Measurements from ENCODE around the gene KIR2DL3. TPM values are rescaled to one million over a fixed set of nuclear protein-coding genes. Genes with fewer than 3 reads are reported as not detected.

The KIR2DL3 gene
- total and polyA plus RNA-seq, 2 of the 4 experiments (the other 2 are of a cell fraction): not detected

DNA sequence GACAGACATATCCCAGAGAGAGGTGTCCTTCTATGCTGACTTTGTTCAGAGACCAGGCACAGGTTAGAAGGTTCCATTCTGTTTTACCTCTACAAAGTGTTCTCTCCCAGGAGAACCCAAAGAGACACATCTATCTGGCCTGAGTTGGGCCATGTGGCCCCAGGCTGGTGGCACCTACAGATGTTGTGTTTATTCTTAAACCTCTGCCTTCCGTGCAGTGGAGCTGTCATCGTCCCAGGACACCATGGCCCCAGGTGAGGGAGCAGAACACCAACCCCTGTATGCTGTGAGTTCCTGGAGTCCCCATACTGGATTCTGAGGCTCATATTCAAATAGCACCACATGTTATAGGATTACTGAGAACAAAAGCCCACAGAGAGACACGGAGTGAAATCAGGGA is 10.1 kb upstream of the KIR2DL3 start:
- H3K4me3 ChIP-seq (ENCODE audit: insufficient read depth, low read depth, low read length): no peak overlapping the region
- WGBS, 2 experiments (ENCODE audit: extremely low coverage in 2 of 2, insufficient read length in 1 of 2): no CpG with 5 or more reads among the region's 3 CpGs
- H3K79me1 ChIP-seq (ENCODE audit: low read depth in 1 of 2, low read length in 2 of 2): no peaks in the 10 kb centered on the region
- no peak overlapping the region for H3K9ac ChIP-seq (ENCODE audit: low read depth, low read length)
- no peak overlapping the region for H4K5ac ChIP-seq (ENCODE audit: low read depth, low read length)
- no peak overlapping the region for H3K14ac ChIP-seq (replicated peaks; ENCODE audit: low read depth, low read length)
- TF ChIP-seq, protein P1, sequence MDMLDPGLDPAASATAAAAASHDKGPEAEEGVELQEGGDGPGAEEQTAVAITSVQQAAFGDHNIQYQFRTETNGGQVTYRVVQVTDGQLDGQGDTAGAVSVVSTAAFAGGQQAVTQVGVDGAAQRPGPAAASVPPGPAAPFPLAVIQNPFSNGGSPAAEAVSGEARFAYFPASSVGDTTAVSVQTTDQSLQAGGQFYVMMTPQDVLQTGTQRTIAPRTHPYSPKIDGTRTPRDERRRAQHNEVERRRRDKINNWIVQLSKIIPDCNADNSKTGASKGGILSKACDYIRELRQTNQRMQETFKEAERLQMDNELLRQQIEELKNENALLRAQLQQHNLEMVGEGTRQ (IDR thresholded peaks at IDR 0.05; ENCODE audit: low read depth, low read length): no peak
- no peak for TF ChIP-seq MXI1 (IDR thresholded peaks at IDR 0.05; ENCODE audit: borderline replicate concordance, low read depth, low read length)
- TF ChIP-seq MAZ (IDR thresholded peaks at IDR 0.05; ENCODE audit: borderline replicate concordance, low read depth, low read length): no peak
- no peak for TF ChIP-seq MAFK (IDR thresholded peaks at IDR 0.05; ENCODE audit: low read depth, low read length)
- TF ChIP-seq CHD1 (IDR thresholded peaks at IDR 0.05; ENCODE audit: low read depth, low read length): no peak
- TF ChIP-seq POLR2A (IDR thresholded peaks at IDR 0.05; ENCODE audit: low read depth, low read length): no peak
- no peak overlapping the region for H2AFZ ChIP-seq (replicated peaks; ENCODE audit: low read length, poor library complexity)
- ChIA-PET CTCF (no interaction called here), POLR2A (ENCODE audit: unreplicated experiment) (no interaction called here)
- H3K9me1 ChIP-seq (ENCODE audit: insufficient read depth, low read length): no peaks in the 10 kb centered on the region
- no peak overlapping the region for H3K18ac ChIP-seq (ENCODE audit: low read depth, low read length)
- H3K27ac ChIP-seq (ENCODE audit: insufficient read depth, low read length): no peak overlapping the region
- H4K8ac ChIP-seq (ENCODE audit: low read depth in 2 of 2, low read length in 2 of 2): no peak overlapping the region
- H3K36me3 ChIP-seq (ENCODE audit: control insufficient read depth, insufficient read depth, low read length): no peaks in the 10 kb centered on the region
- no peak overlapping the region for H3K4ac ChIP-seq (ENCODE audit: low read depth, low read length)
- dilution Hi-C loops (cut with HindIII; ENCODE audit: low sequenced_read_pairs, unreplicated experiment): no loop called here
- H2AK5ac ChIP-seq (ENCODE audit: low read depth, low read length): no peak overlapping the region
- H2BK20ac ChIP-seq (ENCODE audit: low read depth, low read length): no peak overlapping the region
- in situ Hi-C loops (cut with MboI; ENCODE audit: low sequenced_read_pairs): no loop called here
- no peak overlapping the region for H2BK15ac ChIP-seq (ENCODE audit: low read depth, low read length)
- no peak overlapping the region for H3K23ac ChIP-seq (ENCODE audit: low read depth, low read length)
- no peaks in the 10 kb centered on the region for H3K27me3 ChIP-seq (ENCODE audit: control insufficient read depth, insufficient read depth, low read length)
- no peak overlapping the region for H2BK120ac ChIP-seq (ENCODE audit: low read depth, low read length)
- intact Hi-C loops (cut with micrococcal nuclease): no loop called here
- H3K56ac ChIP-seq (ENCODE audit: extremely low read depth, insufficient read depth, low read length): no peak overlapping the region
- H4K20me1 ChIP-seq (ENCODE audit: insufficient read depth, low read length): no peaks in the 10 kb centered on the region
- no peaks in the 10 kb centered on the region for H3K4me1 ChIP-seq (ENCODE audit: control insufficient read depth, insufficient read depth, low read length)
- no peak overlapping the region for H2AK9ac ChIP-seq (replicated peaks; ENCODE audit: low read depth, low read length, poor library complexity)
- peaks cover 41% of the 10 kb centered on the region for H3K9me3 ChIP-seq (ENCODE audit: control insufficient read depth, insufficient read depth, low read length)
- H2BK5ac ChIP-seq (ENCODE audit: low read depth, low read length, poor library complexity, severe bottlenecking): no peak overlapping the region
- no TSS peak for BruUV-seq (replicated peaks)
- DNase-seq (no peak), ATAC-seq (ENCODE audit: low read depth) (no peak)
- no peak overlapping the region for H4K91ac ChIP-seq (ENCODE audit: insufficient read depth, low read depth, low read length)
- no peak overlapping the region for H3K4me2 ChIP-seq (ENCODE audit: low read depth, low read length)
